NB4 (cell line): ENCODE data around the gene TRAM2.

ENCODE experiments used
- DNase-seq: peaks from one replicate; pipeline ENCODE4 v3.0.0; 2010; ENCODE audit warnings: low read depth
- H3K4me3 ChIP-seq: one replicate; pipeline ENCODE4 v1.5.1; 2011; ENCODE audit warnings: mild to moderate bottlenecking, low read depth, low read length, moderate library complexity
- MYC ChIP-seq: IDR thresholded peaks from 2 replicates; pipeline ENCODE4 v1.6.1; 2011; ENCODE audit warnings: low read depth, low read length
- POLR2A ChIP-seq: IDR thresholded peaks from 2 replicates; pipeline ENCODE4 v1.6.1; 2011; ENCODE audit warnings: mild to moderate bottlenecking; ENCODE audit not compliant: insufficient read length; ENCODE audit errors: extremely low read depth
- TF ChIP-seq, protein P1 (sequence below): IDR thresholded peaks from one replicate; pipeline ENCODE4 v1.5.1; 2012; ENCODE audit warnings: low read depth, low read length
- TF ChIP-seq, protein P2 (sequence below): IDR thresholded peaks from 2 replicates; pipeline ENCODE4 v1.6.1; 2011; ENCODE audit warnings: low read depth, low read length

TRAM2 gene

DNA sequence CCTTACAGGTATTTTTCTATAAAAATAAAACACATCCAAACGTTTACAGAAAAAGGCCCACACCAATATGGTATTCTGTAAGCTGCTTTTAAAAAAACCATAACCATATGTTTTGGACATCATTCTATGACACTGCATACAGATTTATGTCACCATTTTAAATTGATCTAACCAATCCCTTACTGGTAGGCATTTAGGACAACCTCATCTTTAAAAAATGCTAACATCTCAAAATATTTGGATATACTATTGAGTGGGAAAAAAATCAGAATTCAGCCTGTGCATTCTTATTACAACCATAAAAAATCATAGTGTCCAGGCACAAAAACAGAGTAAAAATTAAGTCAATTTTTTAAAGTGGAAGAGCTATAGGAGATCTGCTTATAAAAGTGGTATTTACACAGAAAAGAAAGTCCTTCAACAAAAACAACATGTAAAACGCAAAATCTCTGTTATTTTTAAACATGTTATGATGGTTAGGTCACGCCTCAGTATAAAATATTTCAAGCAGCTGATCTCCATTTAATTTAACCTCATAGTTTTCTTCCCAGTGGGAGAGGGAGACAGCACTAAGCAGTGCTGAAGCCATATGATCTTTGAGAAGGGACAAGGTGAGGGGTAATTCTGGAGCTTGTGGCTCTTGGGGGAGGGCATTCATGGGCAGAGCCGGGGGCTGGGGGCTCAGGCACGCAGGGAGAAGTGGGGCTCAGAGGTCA, 21.2 kb downstream of the TRAM2 start:
- DNase-seq: no peak
- TF ChIP-seq MYC: no peak
- no peak for TF ChIP-seq POLR2A
- TF ChIP-seq, protein P1, sequence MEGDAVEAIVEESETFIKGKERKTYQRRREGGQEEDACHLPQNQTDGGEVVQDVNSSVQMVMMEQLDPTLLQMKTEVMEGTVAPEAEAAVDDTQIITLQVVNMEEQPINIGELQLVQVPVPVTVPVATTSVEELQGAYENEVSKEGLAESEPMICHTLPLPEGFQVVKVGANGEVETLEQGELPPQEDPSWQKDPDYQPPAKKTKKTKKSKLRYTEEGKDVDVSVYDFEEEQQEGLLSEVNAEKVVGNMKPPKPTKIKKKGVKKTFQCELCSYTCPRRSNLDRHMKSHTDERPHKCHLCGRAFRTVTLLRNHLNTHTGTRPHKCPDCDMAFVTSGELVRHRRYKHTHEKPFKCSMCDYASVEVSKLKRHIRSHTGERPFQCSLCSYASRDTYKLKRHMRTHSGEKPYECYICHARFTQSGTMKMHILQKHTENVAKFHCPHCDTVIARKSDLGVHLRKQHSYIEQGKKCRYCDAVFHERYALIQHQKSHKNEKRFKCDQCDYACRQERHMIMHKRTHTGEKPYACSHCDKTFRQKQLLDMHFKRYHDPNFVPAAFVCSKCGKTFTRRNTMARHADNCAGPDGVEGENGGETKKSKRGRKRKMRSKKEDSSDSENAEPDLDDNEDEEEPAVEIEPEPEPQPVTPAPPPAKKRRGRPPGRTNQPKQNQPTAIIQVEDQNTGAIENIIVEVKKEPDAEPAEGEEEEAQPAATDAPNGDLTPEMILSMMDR: no peak
- TF ChIP-seq, protein P2, sequence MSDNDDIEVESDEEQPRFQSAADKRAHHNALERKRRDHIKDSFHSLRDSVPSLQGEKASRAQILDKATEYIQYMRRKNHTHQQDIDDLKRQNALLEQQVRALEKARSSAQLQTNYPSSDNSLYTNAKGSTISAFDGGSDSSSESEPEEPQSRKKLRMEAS: no peak
- no peak overlapping the region for H3K4me3 ChIP-seq

DNA sequence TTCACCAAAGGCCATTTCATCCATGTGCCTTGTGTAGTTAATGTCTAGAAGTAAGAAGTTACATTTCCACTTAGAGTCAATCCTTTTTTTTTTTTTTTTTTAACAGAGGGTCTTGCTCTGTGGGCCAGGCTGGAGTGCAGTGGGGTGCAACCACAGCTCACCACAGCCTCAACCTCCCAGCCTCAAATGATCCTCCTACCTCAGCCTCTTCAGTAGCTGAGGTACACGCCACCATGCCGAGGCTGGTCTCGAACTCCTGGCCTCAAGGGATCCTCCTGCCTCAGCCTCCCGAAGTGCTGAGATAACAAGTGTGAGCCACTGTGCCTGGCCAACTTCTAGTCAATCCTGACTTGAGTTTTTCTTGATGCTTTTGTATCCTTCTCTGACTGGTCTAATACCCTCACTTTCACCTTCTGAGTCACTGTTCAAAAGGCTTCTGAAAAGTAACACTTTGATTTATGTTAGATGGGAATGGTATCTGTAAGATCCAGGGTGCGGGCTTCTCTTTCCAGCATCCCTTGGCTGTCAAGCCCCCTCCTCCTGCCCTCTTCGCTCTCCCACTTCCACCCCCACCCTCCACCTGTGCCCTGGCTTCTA, 22.1 kb downstream of the TRAM2 start:
- no peak for TF ChIP-seq MYC
- TF ChIP-seq POLR2A: no peak
- TF ChIP-seq, protein P1: no peak
- TF ChIP-seq, protein P2: no peak
- H3K4me3 ChIP-seq: no peak overlapping the region
- DNase-seq: no peak

DNA sequence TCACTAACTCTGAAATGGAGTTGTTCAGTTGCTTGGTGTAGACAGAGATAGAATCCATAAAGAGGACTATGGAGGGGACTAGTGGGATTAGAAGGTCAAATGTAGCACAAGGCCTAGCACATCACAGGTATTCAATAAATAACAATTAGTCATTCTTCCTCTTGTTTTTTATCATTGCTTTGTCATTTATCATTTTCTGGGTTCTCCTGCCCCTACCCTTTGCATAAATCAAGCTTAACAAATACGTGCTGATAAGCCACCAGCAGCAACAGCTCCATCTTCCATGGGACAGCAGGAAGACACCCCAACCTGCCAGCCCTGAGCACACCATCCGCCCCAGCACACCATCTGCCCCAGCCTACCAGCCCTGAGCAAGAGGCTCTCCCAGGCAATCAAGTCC, 23.1 kb downstream of the TRAM2 start:
- no peak for DNase-seq
- TF ChIP-seq MYC (no peak), POLR2A (no peak)
- TF ChIP-seq, protein P1: no peak
- TF ChIP-seq, protein P2: no peak
- no peak overlapping the region for H3K4me3 ChIP-seq

DNA sequence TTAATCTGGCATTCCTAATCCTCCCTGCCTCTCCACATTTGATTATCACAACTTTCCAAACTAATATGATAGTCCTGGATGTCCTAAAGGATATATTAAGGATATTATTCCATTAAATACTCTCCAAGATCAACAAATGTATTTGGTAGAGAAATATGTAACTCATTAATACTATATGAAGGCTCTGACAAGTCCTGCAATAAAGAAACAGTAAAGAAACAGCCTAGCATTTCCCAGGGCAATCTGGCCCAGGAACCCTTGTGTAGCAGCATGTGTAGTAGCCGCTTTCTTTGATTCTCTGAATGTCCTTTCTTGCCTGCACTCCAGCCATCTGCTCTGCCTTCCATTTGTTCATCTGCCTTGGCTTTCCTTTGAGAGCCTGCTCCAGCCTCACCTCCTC, 23.7 kb downstream of the TRAM2 start:
- DNase-seq: no peak
- TF ChIP-seq, protein P2: no peak
- TF ChIP-seq MYC (no peak), POLR2A (no peak)
- TF ChIP-seq, protein P1: no peak
- no peak overlapping the region for H3K4me3 ChIP-seq

DNA sequence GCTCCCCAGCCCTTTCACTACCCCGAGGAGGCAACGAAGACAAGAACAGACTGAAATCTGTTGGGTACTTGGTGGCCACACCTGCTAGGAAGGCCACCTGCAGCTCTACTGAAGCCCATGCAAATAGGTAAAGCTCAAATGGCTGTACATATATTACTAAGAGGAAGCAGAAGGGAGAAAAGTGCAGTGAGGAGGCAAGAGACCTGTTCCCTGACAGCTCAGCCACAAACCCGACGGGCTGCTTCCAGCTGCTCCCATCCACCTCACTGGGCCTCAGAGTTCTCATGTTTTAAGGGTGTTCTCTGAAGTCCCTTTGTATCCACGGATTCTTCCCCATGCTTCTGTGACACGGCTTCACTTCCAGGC, 24.6 kb downstream of the TRAM2 start:
- H3K4me3 ChIP-seq: no peak overlapping the region
- TF ChIP-seq POLR2A (no peak), MYC (no peak)
- TF ChIP-seq, protein P2: no peak
- no peak for DNase-seq

DNA sequence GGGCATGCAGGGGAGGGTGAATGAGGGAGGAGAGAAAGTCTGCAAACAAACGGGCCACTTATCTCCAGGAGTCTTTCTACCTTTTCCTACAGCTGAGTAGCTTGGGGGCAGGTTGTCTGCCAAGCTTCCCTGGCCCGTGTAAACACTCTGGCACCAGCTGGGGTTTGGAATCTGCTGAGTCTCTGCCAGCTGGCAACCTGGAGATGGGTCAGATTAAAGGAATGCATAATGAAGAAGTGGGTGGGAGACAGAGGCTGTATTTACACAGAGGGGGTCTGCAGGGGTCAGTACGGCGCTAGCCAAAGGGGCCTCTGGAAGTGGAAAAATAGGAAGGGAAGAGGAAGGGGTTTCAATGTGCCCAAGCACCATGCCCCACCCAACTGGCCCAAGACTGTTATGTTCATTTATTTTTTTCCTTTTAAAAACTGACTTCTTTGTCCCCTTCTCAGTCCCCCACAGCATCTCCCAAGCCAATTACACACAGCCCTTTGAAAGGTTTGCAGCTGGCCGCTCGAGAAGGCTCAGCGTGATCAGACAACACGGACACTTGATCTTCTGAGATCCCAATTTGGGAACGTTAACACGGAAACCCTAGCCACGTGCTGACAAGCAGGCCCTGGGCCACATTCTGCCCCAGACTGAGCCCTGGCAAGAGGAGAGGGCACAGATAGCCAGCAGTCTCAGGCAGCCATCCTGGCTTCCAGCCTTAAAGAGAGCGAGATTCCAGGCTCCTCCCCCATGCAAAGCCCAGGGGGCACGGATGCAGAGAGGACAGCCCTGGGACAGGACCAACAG, 25.2 kb downstream of the TRAM2 start:
- no peak for DNase-seq
- no peak for TF ChIP-seq POLR2A
- TF ChIP-seq MYC: no peak
- TF ChIP-seq, protein P2: no peak
- TF ChIP-seq, protein P1: no peak
- H3K4me3 ChIP-seq: no peak overlapping the region
